ENCODE measurements around the gene HRH3. TPM values are rescaled to one million over a fixed set of nuclear protein-coding genes. Genes with fewer than 3 reads are reported as not detected.

The HRH3 gene
- total RNA-seq = 1.3 TPM

GRCh38 chr20:62219992-62220665 lies at the start of gene HRH3:
Gene HRH3 (minus strand): TSS chr20:62220278. CDS start chr20:62219970, 308 bp downstream.

GRCh38 chr20:62237801-62238568 lies 17.9 kb upstream of the HRH3 start, which contains the start of gene OSBPL2:
Gene OSBPL2 (plus strand): TSS chr20:62238521. CDS start chr20:62256185, 17,664 bp downstream.

GRCh38 chr20:62182469-62183425 lies 37.3 kb downstream of the HRH3 start, which contains the start of gene MTG2:
Gene MTG2 (plus strand): TSS chr20:62183028. CDS start chr20:62193421, 10,393 bp downstream.

Other genes with a start within 250 kb of the HRH3 start
- 16.8 TPM for gene TAF4, start 154.4 kb downstream of the HRH3 start, total RNA-seq
- 59.3 TPM for gene LSM14B, start 97.8 kb downstream of the HRH3 start, total RNA-seq
- gene PSMA7, start 76.9 kb downstream of the HRH3 start, total RNA-seq = 146 TPM
- gene SS18L1, start 76.5 kb downstream of the HRH3 start, total RNA-seq = 35.3 TPM
- 26.1 TPM for gene MTG2, start 37.2 kb downstream of the HRH3 start, total RNA-seq
- gene OSBPL2, start 18.2 kb upstream of the HRH3 start, total RNA-seq = 53.9 TPM
- 47.6 TPM for gene ADRM1, start 82.7 kb upstream of the HRH3 start, total RNA-seq
- gene LAMA5, start 147.0 kb upstream of the HRH3 start, total RNA-seq = 88.6 TPM
- gene RPS21, start 166.8 kb upstream of the HRH3 start, total RNA-seq = 525 TPM
- 7.4 TPM for gene CABLES2, start 187.0 kb upstream of the HRH3 start, total RNA-seq
- gene RBBP8NL, start 207.3 kb upstream of the HRH3 start, total RNA-seq = 0.27 TPM

Measured in camera-type eye (tissue), 1 donor.